GM18519 (cell line): ENCODE data around the gene PRR27.
"Not testable (repeated sequence)": the region's sequence is repeated elsewhere in the genome, so short reads cannot be mapped to it uniquely, and the experiment has no call there.

ENCODE experiments used
- ATAC-seq: cut with Tn5 transposase; IDR thresholded peaks from one replicate; pipeline ENCODE4 v1.9.1; 2021; ENCODE audit warnings: mild to moderate bottlenecking, moderate library complexity; ENCODE audit not compliant: unreplicated experiment, low FRiP score

PRR27 gene

DNA sequence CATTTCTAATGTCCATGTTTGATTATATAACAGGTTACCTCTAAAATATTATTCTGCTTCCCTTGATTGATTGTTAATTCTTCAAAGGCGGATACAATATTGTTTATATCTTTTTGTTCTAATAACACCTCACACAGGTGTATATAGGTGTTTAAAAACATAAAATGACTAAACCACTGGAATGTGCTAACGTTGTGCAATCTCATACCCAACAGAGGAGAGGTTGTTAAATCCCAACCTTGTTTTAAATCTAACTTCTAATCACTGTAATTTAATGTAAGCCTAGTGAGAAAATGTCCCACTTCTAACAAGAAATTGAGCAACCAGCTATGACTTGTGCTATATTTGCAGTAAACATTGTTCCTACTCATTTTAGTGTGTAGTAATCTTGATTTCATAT is 42.8 kb downstream of the PRR27 start:
- no peak for ATAC-seq

DNA sequence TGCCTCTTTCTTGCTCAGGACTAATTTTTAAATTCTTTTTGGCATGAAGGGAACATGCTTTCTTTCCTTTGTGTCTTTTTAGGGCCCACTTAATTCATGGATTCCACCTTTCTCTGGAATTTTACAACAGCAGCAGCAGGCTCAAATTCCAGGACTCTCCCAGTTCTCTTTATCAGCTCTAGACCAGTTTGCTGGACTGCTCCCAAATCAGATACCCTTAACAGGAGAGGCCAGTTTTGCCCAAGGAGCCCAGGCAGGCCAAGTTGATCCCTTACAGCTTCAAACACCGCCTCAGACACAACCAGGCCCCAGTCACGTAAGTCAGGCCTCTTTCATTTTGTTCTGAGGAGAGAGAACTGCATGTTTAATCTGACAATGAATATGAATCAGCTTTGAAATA is 43.8 kb downstream of the PRR27 start:
- no peak for ATAC-seq

DNA sequence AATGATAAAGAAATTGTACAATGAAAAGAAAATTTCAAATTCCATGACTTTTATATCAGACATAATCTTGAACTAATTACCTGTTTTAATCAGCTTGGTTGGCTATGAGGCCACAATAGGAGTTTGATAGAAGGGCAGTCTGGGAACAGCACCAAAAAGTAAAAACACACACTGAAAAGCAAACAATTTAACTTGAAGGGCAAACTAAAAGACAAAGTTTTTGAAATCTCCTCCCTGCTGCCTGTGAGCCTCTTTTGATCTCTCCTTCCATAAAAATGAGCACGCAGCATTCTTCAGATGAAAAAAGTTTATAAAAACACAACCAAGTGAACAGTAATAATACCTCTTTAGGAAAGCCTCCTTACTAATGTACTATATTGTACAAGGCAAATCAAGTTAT is 49.6 kb downstream of the PRR27 start:
- no peak for ATAC-seq

DNA sequence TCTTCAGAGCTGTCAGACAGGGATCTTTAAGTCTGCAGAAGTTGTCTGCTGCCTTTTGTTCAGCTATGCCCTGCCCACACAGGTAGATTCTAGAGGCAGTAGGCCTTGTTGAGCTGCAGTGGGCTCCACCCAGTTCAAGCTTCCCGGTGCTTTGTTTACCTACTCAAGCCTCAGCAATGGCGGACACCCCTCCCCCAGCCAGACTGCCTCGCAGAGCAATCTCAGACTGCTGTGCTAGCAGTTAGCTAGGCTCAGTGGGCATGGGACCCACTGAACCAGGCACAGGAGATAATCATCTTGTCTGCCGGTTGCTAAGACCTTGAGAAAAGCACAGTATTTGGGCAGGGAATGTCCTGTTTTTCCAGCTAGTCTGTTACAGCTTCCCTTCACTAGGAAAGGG is 58.7 kb downstream of the PRR27 start:
- not testable (repeated sequence) for ATAC-seq
